B cell (primary cell): ENCODE results near the gene SH3YL1. TPM values are rescaled to one million over a fixed set of nuclear protein-coding genes. Genes with fewer than 3 reads are reported as not detected.

Experiments used
- ATAC-seq: fragments of 200-7000 bp; cut with Tn5 transposase; one replicate; pipeline ENCODE4 v1.10.0; 2021; ENCODE audit warnings: low read depth, mild to moderate bottlenecking, moderate number of reproducible peaks, moderate library complexity
- CTCF ChIA-PET: fragments of 350-600 bp; sonication (Branson Sonifier 250); formaldehyde crosslinking; loops from one replicate; lab custom pipeline; 2021; ENCODE audit warnings: antibody characterized with exemption, inconsistent platforms; lab: Charles Lee
- POLR2A ChIA-PET: fragments of 350-600 bp; sonication (Branson Sonifier 250); formaldehyde crosslinking; loops from one replicate; lab custom pipeline; 2021; ENCODE audit warnings: antibody characterized with exemption; lab: Charles Lee
- DNase-seq: peaks from one replicate; pipeline ENCODE4 v3.0.0; 2013
- H2AFZ ChIP-seq: 2 replicates; pipeline ENCODE4 v1.6.1; 2012; ENCODE audit warnings: mild to moderate bottlenecking, low read depth, low read length; ENCODE audit not compliant: insufficient read depth, poor library complexity, severe bottlenecking
- H3K27ac ChIP-seq, 2 donors: 1 replicate in 1 of 2; 2 replicates in 1 of 2; pipeline ENCODE4 v1.5.1; 2012 to 2013; ENCODE audit warnings: low read length in 2 of 2, mild to moderate bottlenecking in 2 of 2, moderate library complexity in 1 of 2
- H3K27me3 ChIP-seq, 4 experiments: fragments of 200-600 bp in 1 of 4; sonication (generic) in 1 of 4; replicated peaks in 1 of 4; 1 replicate in 2 of 4; 2 replicates in 2 of 4; pipeline versions ENCODE4 v1.6.1 to v1.7.0; 2013 to 2016; ENCODE audit warnings: low read length in 3 of 4, mild to moderate bottlenecking in 2 of 4, mixed read lengths in 1 of 4, moderate library complexity in 1 of 4; ENCODE audit not compliant: insufficient read depth in 4 of 4, control insufficient read depth in 3 of 4; ENCODE audit errors: control extremely low read depth in 1 of 4
- H3K36me3 ChIP-seq, 2 experiments: replicated peaks in 1 of 2; 1 replicate in 1 of 2; 2 replicates in 1 of 2; pipeline versions ENCODE4 v1.6.1 to v1.7.1; 2013; ENCODE audit warnings: low read length in 1 of 2; ENCODE audit not compliant: insufficient read depth in 2 of 2, control insufficient read depth in 1 of 2; ENCODE audit errors: control extremely low read depth in 1 of 2, extremely low read depth in 1 of 2
- H3K4me1 ChIP-seq, 2 donors: fragments of 200-600 bp in 1 of 2; sonication (generic) in 1 of 2; 1 replicate in 1 of 2; 2 replicates in 1 of 2; pipeline versions ENCODE4 v1.5.1 to v1.6.1; 2013 to 2017; ENCODE audit warnings: low read length in 2 of 2; ENCODE audit not compliant: control insufficient read depth in 2 of 2, insufficient read depth in 2 of 2
- H3K4me2 ChIP-seq: replicated peaks from 2 replicates; pipeline ENCODE3; 2012; ENCODE audit warnings: mild to moderate bottlenecking, low read depth, low read length; ENCODE audit not compliant: poor library complexity, severe bottlenecking
- H3K4me3 ChIP-seq, 5 experiments: fragments of 200-600 bp in 1 of 5; sonication (generic) in 1 of 5; 1 replicate in 3 of 5; 2 replicates in 2 of 5; pipeline versions ENCODE4 v1.5.1 to v1.7.0; 2011 to 2016; ENCODE audit warnings: low read length in 4 of 5, mild to moderate bottlenecking in 4 of 5, low read depth in 2 of 5, control low read depth in 1 of 5, moderate library complexity in 1 of 5; ENCODE audit not compliant: insufficient read depth in 1 of 5; ENCODE audit errors: control extremely low read depth in 1 of 5, extremely low read depth in 1 of 5
- H3K79me2 ChIP-seq: fragments of 200-600 bp; sonication (generic); one replicate; pipeline ENCODE4 v1.6.0; 2016; ENCODE audit warnings: low read length; ENCODE audit not compliant: control insufficient read depth, insufficient read depth
- H3K9ac ChIP-seq: fragments of 200-600 bp; sonication (generic); 2 replicates; pipeline ENCODE4 v1.6.1; 2017; ENCODE audit warnings: mild to moderate bottlenecking, low read length, moderate library complexity
- H3K9me3 ChIP-seq, 3 donors: one replicate each; pipeline versions ENCODE4 v1.6.1 to v1.7.1; 2013; ENCODE audit warnings: low read length in 2 of 3; ENCODE audit not compliant: control insufficient read depth in 2 of 3, insufficient read depth in 1 of 3; ENCODE audit errors: control extremely low read depth in 1 of 3
- H4K20me1 ChIP-seq: 2 replicates; pipeline ENCODE4 v1.6.0; 2012; ENCODE audit warnings: mild to moderate bottlenecking, low read length; ENCODE audit not compliant: insufficient read depth, control insufficient read depth, poor library complexity, severe bottlenecking
- H3K27ac Mint-ChIP-seq: one replicate; pipeline ENCODE4 v1.8.0; 2021; ENCODE audit warnings: mixed read lengths
- H3K27me3 Mint-ChIP-seq: one replicate; pipeline ENCODE4 v1.8.0; 2021; ENCODE audit warnings: mixed read lengths
- H3K4me1 Mint-ChIP-seq: one replicate; pipeline ENCODE4 v1.8.0; 2021; ENCODE audit warnings: mixed read lengths
- H3K4me3 Mint-ChIP-seq: one replicate; pipeline ENCODE4 v1.8.0; 2021; ENCODE audit warnings: mixed read lengths
- H3K9me3 Mint-ChIP-seq: one replicate; pipeline ENCODE4 v1.8.0; 2022; ENCODE audit warnings: mixed read lengths; ENCODE audit not compliant: insufficient read depth
- CTCF ChIP-seq: fragments of 200-600 bp; IDR thresholded peaks from one replicate; pipeline ENCODE4 v1.8.0; 2022; ENCODE audit warnings: antibody characterized with exemption, mild to moderate bottlenecking
- EZH2 ChIP-seq: IDR thresholded peaks from 2 replicates; pipeline ENCODE4 v1.6.1; 2012; ENCODE audit warnings: borderline replicate concordance, low read depth, mild to moderate bottlenecking, moderate library complexity, low read length; ENCODE audit not compliant: insufficient read depth, poor library complexity, severe bottlenecking
- WGBS: methylation state at CpG from one replicate; pipeline ENCODE4 v1.1.5; 2013; ENCODE audit warnings: missing lambda C conversion rate; ENCODE audit not compliant: insufficient coverage; 5-methylcytosine and 5-hydroxymethylcytosine counted together
- intact Hi-C: fragments of 100-400 bp; cut with micrococcal nuclease; formaldehyde crosslinking; loops from one replicate; pipeline ENCODE4 v1.10.0; 2022
- polyA plus RNA-seq: library from polyadenylated mRNA; depleted of rRNA; stranded (reverse); fragments of >200 nt; gene quantifications from 2 replicates; pipeline ENCODE4 v1.2.3, GENCODE V29; 2012
- total RNA-seq, 2 donors: library from RNA; stranded (reverse); fragments of 120-200 nt in 1 of 2; gene quantifications; 1 replicate in 1 of 2; 2 replicates in 1 of 2; pipeline versions ENCODE4 v1.2.3 to v1.2.4, GENCODE V29; 2013 to 2022

The SH3YL1 gene
- total and polyA plus RNA-seq, 2 donors (not counting 1 experiment from before 2014, with no cell fraction given), result 33.2 to 48.4 TPM

- Histone ChIP-seq H3K9ac (no peak overlapping the region), H3K36me3 (no peaks in the 10 kb centered on the region), H3K4me3 (no peak overlapping the region), H3K9me3 (peaks cover 0 to 7% (median 0%) of the 10 kb centered on the region in 3 donors), H3K27me3 (no peaks in the 10 kb centered on the region), H2AFZ (no peak overlapping the region), H3K4me2 (no peak overlapping the region), H3K4me1 (no peaks in the 10 kb centered on the region), H3K79me2 (no peaks in the 10 kb centered on the region), H3K27ac (no peak overlapping the region), H4K20me1 (no peaks in the 10 kb centered on the region)
- ChIA-PET POLR2A (no interaction called here), CTCF (no interaction called here)
- Mint-ChIP-seq H3K4me1 (no peaks in the 10 kb centered on the region), H3K9me3 (no peaks in the 10 kb centered on the region), H3K27me3 (no peaks in the 10 kb centered on the region), H3K27ac (no peak overlapping the region), H3K4me3 (no peak overlapping the region)
- 92% methylated on average over 7 of the region's 7 CpGs for WGBS
- intact Hi-C loops, result no loop called here
- DNase-seq, result no peak
- TF ChIP-seq CTCF (no peak), EZH2 (no peak)
- ATAC-seq, result no peak
These were observed 67.9 kb downstream of the SH3YL1 start for GRCh38 chr2:195932-196331.

GRCh38 chr2:193141-193671, 70.6 kb downstream of the SH3YL1 start:
- ChIA-PET POLR2A (no interaction called here), CTCF (no interaction called here)
- H3K27ac ChIP-seq, result no peak overlapping the region

More at GRCh38 chr2:193141-193671, 70.6 kb downstream of the SH3YL1 start:
- WGBS, result 91% methylated on average over 16 of the region's 17 CpGs
- intact Hi-C loops, result no loop called here
- no peak overlapping the region for H3K4me3 Mint-ChIP-seq
- H3K4me3 ChIP-seq, result no peak overlapping the region
- DNase-seq (no peak), ATAC-seq (no peak)
- no peaks in the 10 kb centered on the region for H3K4me1 Mint-ChIP-seq
- H3K79me2 ChIP-seq, result no peaks in the 10 kb centered on the region
- no peaks in the 10 kb centered on the region for H3K27me3 Mint-ChIP-seq
- H3K9me3 ChIP-seq, result peaks cover 0 to 11% (median 2%) of the 10 kb centered on the region in 3 donors
- peaks cover 2% of the 10 kb centered on the region for H3K9me3 Mint-ChIP-seq
- no peak overlapping the region for H2AFZ ChIP-seq
- H3K27ac Mint-ChIP-seq, result no peak overlapping the region
- no peak overlapping the region for H3K4me2 ChIP-seq
- no peaks in the 10 kb centered on the region for H3K36me3 ChIP-seq
- TF ChIP-seq CTCF (no peak), EZH2 (no peak)
- H3K27me3 ChIP-seq, result no peaks in the 10 kb centered on the region
- no peak overlapping the region for H3K9ac ChIP-seq
- no peaks in the 10 kb centered on the region for H3K4me1 ChIP-seq
- no peaks in the 10 kb centered on the region for H4K20me1 ChIP-seq
